Cardiac fibroblast (primary cell): ENCODE measurements around the gene P2RX1.

Experiments
- DNase-seq, 2 donors: peaks; one replicate each; pipeline versions ENCODE4 v3.0.0 to v3.0.0-alpha.2; 2010; ENCODE audit warnings: low read depth in 2 of 2
- H3K4me3 ChIP-seq, 2 donors: replicated peaks in 1 of 2; 1 replicate in 1 of 2; 2 replicates in 1 of 2; pipeline ENCODE4 v1.5.1; 2011; ENCODE audit warnings: low read depth in 2 of 2, low read length in 2 of 2, mild to moderate bottlenecking in 2 of 2, moderate library complexity in 1 of 2
- TF ChIP-seq, protein P1 (sequence below): IDR thresholded peaks from one replicate; pipeline ENCODE4 v1.5.1; 2011; ENCODE audit warnings: low read depth, mild to moderate bottlenecking, low read length, inconsistent platforms

Gene P2RX1

DNA sequence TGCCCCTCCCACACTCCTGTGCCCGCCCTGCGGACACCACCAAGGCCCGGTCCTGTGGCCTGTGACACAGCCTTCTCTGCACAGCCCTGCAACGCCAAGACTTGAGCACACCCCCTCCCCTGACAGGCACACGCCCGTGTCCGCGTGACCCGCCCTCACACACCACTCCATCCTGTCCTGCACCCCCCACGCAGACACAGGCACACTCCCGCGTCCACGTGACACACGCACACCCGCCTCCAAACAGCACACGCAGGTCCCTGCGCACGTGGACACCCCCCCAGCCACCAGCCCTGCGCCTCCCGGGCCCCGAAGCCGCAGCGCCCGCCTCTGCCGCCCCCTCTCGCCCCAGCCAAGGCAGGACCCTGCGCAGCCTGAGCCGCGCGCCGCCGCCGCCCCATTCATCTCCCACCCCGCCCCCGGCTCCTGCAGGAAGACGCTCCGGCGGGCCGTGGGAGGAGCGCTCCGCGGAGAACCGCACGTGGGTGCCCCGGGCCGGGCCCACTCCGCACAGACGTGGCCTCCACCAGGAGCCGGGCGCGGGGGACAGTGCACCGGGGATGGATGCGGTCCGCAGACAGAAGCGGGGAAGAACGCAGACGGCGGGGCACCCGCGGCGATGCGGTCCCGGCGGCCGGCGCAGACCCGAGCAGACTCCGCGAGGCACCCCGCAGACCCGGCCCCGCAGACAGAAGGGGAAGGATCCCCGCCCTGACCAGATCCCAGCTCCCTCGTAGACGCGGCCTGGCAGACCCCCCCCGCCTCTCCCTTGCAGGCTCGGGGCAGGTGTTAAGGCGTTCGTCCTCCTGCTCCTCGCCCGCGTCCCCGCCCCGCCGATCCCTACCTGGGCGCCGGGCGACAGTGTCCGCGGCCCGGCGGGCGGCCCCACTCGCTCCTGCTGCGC is 23.9 kb downstream of the P2RX1 start:
- peak overlapping the region; percentile 61 to 64 for H3K4me3 ChIP-seq
- TF ChIP-seq, protein P1, sequence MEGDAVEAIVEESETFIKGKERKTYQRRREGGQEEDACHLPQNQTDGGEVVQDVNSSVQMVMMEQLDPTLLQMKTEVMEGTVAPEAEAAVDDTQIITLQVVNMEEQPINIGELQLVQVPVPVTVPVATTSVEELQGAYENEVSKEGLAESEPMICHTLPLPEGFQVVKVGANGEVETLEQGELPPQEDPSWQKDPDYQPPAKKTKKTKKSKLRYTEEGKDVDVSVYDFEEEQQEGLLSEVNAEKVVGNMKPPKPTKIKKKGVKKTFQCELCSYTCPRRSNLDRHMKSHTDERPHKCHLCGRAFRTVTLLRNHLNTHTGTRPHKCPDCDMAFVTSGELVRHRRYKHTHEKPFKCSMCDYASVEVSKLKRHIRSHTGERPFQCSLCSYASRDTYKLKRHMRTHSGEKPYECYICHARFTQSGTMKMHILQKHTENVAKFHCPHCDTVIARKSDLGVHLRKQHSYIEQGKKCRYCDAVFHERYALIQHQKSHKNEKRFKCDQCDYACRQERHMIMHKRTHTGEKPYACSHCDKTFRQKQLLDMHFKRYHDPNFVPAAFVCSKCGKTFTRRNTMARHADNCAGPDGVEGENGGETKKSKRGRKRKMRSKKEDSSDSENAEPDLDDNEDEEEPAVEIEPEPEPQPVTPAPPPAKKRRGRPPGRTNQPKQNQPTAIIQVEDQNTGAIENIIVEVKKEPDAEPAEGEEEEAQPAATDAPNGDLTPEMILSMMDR = no peak
- DNase-seq = peak; percentile 66 to 78

DNA sequence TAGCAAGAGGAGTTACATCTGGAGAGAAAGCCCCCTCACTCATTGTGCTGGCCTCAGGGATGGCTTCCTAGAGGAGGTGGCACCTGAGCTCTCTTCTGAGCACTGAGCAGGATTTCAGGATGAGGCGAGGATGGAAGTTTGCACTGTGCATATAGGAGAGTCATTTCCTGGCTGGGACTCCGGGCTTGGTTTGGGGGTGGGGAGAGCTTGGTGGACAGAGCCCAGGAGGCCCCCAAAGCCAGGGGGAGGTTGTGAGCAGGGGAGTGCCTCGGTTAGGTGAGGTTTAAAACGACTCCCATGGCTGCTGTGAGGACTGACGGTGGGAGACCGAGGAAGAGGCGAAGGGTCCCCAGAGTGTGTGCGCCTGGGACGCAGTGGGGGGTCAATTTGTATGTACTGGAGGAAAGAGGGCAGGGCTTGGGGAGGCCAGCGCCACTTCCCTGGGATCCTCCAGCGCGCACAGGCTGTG is 24.6 kb downstream of the P2RX1 start:
- no peak for DNase-seq
- TF ChIP-seq, protein P1 = no peak
- H3K4me3 ChIP-seq = peak overlapping the region; percentile 61 to 64

DNA sequence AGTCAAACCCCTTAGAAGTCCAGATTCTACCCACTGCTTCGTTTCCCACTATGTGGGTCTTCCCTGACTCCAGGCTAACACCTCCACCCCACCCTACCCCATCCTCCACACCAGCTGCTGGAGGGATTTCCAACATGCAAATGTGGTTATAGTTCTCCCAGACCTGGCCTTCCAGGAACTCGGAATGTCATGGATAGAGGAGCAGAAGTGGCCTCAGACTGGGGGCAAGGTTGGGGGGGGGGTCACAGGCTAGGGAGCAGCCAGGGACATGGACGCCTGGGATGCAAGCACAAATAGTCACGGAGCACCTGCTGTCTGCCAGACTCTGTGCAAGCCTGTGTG is 25.4 kb downstream of the P2RX1 start:
- no peak for DNase-seq
- TF ChIP-seq, protein P1 = no peak
- no peak overlapping the region for H3K4me3 ChIP-seq

DNA sequence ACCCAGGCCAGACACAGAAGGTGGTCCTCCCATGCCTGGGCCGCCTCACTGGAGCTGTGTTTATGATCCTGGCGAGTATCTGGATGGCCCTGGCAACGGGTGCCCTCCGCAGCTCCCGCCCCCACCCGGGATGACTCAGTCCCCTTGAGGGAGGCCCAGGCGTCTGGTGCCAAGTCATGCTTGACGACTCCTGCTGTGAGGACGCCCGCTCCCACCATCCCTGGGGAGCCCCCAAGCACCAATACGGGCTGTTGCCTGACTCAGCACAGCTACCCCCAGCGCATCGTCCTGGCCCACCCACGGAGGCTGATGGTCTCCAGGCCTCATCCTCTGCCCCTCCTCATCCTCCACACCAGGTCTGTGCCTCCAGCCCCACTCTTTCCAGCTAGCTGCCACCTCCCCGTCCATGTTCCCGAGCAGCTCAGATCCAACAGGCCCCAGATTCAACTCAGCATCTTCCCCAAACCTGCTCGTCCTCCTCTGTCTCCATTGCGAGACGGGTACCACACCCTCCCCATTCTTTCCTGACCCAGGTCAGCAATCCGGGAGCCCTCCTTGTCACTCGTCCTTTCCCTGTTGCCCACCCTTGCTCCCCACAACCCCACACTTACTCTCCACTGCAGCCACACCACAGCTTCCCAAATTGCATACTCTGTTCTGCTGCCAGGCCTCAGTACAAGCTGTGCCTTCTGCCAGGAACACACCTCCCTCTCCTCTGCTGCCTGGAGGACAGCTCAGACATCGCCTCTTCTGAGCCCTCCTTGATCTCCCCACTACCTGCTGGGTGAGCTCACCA is 26.0 kb downstream of the P2RX1 start:
- no peak overlapping the region for H3K4me3 ChIP-seq
- TF ChIP-seq, protein P1 = no peak
- DNase-seq = peak; percentile 92 to 95

DNA sequence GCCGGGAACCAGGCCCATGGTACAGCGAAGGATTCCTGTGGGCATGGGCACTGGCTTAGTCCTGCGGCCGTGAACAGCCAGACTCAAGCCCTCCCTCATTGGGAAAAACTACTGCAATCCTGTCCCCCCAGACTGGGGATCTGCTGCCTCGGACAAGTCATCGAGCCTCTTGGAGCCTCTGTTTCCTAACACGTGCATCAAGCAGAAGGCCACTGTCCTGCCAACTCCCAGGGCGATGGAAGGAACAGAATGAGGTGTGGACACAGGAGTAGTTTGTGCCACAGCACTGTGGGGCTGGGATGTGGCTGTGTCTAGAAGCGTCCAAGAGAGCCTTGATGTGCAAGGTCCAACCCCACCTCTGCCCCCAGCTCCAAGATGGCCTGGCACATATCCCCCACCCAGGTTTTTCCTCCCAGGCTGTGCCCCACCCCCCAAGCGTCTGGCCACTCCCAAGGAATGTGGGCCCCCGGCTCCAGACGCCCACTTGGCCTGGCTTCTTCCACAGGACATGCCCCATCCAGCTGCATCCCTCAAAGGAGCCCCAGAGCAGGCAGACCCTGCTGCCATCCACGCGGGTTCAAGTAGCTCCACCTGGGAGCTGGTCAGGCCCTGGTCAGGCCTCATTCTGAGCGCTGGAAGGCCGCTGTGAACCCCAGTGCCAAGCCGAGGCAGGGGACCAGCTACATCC is 26.8 kb downstream of the P2RX1 start:
- TF ChIP-seq, protein P1 = no peak
- no peak for DNase-seq
- H3K4me3 ChIP-seq = no peak overlapping the region

DNA sequence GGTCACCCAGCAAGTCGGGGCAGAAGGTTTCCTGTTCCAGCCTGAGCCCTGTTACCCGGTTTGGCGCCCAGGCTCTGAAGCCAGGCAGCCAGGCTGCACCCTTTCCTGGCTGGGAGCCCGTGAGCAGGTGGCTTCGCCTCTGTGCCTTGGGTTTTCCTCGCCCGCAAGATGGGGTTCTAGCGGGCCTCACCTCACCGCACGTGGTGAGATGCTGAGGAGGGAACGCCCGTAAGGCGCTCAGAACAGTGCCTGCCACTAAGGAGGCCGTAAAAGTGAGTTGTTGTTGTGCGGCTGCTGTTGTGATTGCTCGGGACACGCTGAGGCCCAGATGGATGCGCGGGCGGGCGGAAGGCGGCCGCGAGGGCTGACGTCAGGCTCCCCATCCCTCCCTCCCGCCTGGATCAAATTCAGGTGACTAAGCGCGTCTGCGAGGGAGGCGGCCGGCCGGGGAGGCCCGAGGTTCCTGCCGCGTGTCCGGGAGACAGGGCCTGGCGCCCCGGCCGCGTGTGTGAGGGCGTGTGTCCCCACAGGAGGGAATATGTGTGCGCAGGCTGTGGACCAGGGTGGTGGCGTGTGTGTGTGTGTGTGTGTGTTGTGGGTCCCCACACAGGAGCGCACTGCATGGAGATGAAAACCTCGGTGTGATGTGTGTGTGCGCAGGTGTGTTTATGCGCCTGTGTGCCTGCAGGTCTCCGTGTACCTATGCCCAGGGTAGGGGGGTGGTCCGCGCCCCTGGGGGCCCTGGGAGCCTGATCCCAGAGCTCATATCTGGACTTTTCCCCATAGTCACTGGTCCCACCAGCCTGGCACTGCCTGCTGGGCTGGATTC is 27.7 kb downstream of the P2RX1 start:
- TF ChIP-seq, protein P1 = no peak
- H3K4me3 ChIP-seq = no peak overlapping the region
- DNase-seq = peak; percentile 90 to 96
